ENCODE data around the gene C17orf113.

C17orf113 gene

GRCh38 chr17:42051013-42051400 lies 606 bp upstream of the C17orf113 start:
- Mint-ChIP-seq H3K4me3 (peak overlapping the region; percentile 80 to 89 (median 84)), H3K9me3 (no peaks in the 10 kb centered on the region), H3K4me1 (peaks cover 7% of the 10 kb centered on the region), H3K27ac (peak overlapping the region in 2 of 3 experiments; percentile 13 to 70), H3K36me3 (ENCODE audit: low read depth) (no peaks in the 10 kb centered on the region), H3K27me3 (ENCODE audit: low read depth) (peaks cover 35% of the 10 kb centered on the region)
- TF ChIP-seq CTCF (IDR thresholded peaks at IDR 0.05; ENCODE audit: unreplicated experiment in 3 of 3), result no peak

- no peak for TF ChIP-seq CTCF (IDR thresholded peaks at IDR 0.05; ENCODE audit: unreplicated experiment in 3 of 3)
- Mint-ChIP-seq H3K27me3 (ENCODE audit: low read depth) (peaks cover 35% of the 10 kb centered on the region), H3K4me1 (peaks cover 2% of the 10 kb centered on the region), H3K27ac (peak overlapping the region; percentile 60 to 82 (median 76)), H3K9me3 (no peaks in the 10 kb centered on the region), H3K4me3 (peak overlapping the region; percentile 88 to 91 (median 91)), H3K36me3 (ENCODE audit: low read depth) (no peaks in the 10 kb centered on the region)
These were observed 488 bp downstream of the C17orf113 start for GRCh38 chr17:42049834-42050392.

GRCh38 chr17:42047343-42047742 lies 3.1 kb downstream of the C17orf113 start:
- Mint-ChIP-seq H3K36me3 (ENCODE audit: low read depth) (no peaks in the 10 kb centered on the region), H3K4me1 (no peaks in the 10 kb centered on the region), H3K27me3 (ENCODE audit: low read depth) (peaks cover 21% of the 10 kb centered on the region), H3K4me3 (no peak overlapping the region), H3K9me3 (no peaks in the 10 kb centered on the region), H3K27ac (no peak overlapping the region)
- no peak for TF ChIP-seq CTCF (IDR thresholded peaks at IDR 0.05; ENCODE audit: unreplicated experiment in 3 of 3)

GRCh38 chr17:42045719-42046118 lies 4.7 kb downstream of the C17orf113 start:
- Mint-ChIP-seq H3K36me3 (ENCODE audit: low read depth) (no peaks in the 10 kb centered on the region), H3K27ac (no peak overlapping the region)

GRCh38 chr17:42042598-42043319 lies 7.6 kb downstream of the C17orf113 start:
- Mint-ChIP-seq H3K4me3 (no peak overlapping the region), H3K27ac (no peak overlapping the region), H3K4me1 (no peaks in the 10 kb centered on the region), H3K36me3 (ENCODE audit: low read depth) (no peaks in the 10 kb centered on the region), H3K9me3 (no peaks in the 10 kb centered on the region), H3K27me3 (ENCODE audit: low read depth) (no peaks in the 10 kb centered on the region)
- TF ChIP-seq CTCF (IDR thresholded peaks at IDR 0.05; ENCODE audit: unreplicated experiment in 3 of 3), result no peak

More at GRCh38 chr17:42045719-42046118, 4.7 kb downstream of the C17orf113 start:
- no peaks in the 10 kb centered on the region for H3K4me1 Mint-ChIP-seq
- peaks cover 5% of the 10 kb centered on the region for H3K27me3 Mint-ChIP-seq (ENCODE audit: low read depth)
- H3K4me3 Mint-ChIP-seq, result no peak overlapping the region
- no peak for TF ChIP-seq CTCF (IDR thresholded peaks at IDR 0.05; ENCODE audit: unreplicated experiment in 3 of 3)
- no peaks in the 10 kb centered on the region for H3K9me3 Mint-ChIP-seq

GRCh38 chr17:42041619-42042018 lies 8.8 kb downstream of the C17orf113 start:
- no peak overlapping the region for H3K4me3 Mint-ChIP-seq
- H3K27me3 Mint-ChIP-seq (ENCODE audit: low read depth), result no peaks in the 10 kb centered on the region
- H3K4me1 Mint-ChIP-seq, result no peaks in the 10 kb centered on the region
- H3K9me3 Mint-ChIP-seq, result no peaks in the 10 kb centered on the region
- TF ChIP-seq CTCF (IDR thresholded peaks at IDR 0.05; ENCODE audit: unreplicated experiment in 3 of 3), result no peak
- H3K27ac Mint-ChIP-seq, result no peak overlapping the region
- H3K36me3 Mint-ChIP-seq (ENCODE audit: low read depth), result no peaks in the 10 kb centered on the region

Measured in nephron (organoid).